Neural crest cell (in vitro differentiated cells): ENCODE data around the gene BRPF3. TPM values are rescaled to one million over a fixed set of nuclear protein-coding genes. Genes with fewer than 3 reads are reported as not detected.

Source experiments
- DNase-seq: peaks from one replicate; pipeline ENCODE4 v3.0.0; 2021; ENCODE audit warnings: low read depth, mixed read lengths, low spot score
- H3K27ac Mint-ChIP-seq: one replicate; pipeline ENCODE4 v1.8.0; 2021; ENCODE audit warnings: mild to moderate bottlenecking, mixed read lengths; ENCODE audit not compliant: unreplicated experiment
- H3K27me3 Mint-ChIP-seq: 2 replicates; pipeline ENCODE4 v1.8.0; 2021; ENCODE audit warnings: low read depth, mild to moderate bottlenecking, mixed read lengths
- H3K36me3 Mint-ChIP-seq: 2 replicates; pipeline ENCODE4 v1.8.0; 2021; ENCODE audit warnings: low read depth, mild to moderate bottlenecking, mixed read lengths
- H3K4me1 Mint-ChIP-seq: 2 replicates; pipeline ENCODE4 v1.8.0; 2021; ENCODE audit warnings: mixed read lengths
- H3K4me3 Mint-ChIP-seq: one replicate; pipeline ENCODE4 v1.8.0; 2021; ENCODE audit warnings: mild to moderate bottlenecking, mixed read lengths
- H3K9me3 Mint-ChIP-seq: 2 replicates; pipeline ENCODE4 v1.8.0; 2021; ENCODE audit warnings: mixed read lengths
- total RNA-seq: library from RNA; stranded (reverse); gene quantifications from 2 replicates; pipeline ENCODE4 v1.2.1, GENCODE V29; 2021
- TF ChIP-seq, protein P1 (sequence below): fragments of 200-600 bp; sonication (generic); conservative IDR thresholded peaks from 2 replicates; pipeline ENCODE4 v1.5.0; 2021; ENCODE audit warnings: antibody characterized with exemption, mild to moderate bottlenecking

The BRPF3 gene
- total RNA-seq, 1 donor from 2014 or later: 57.3 TPM

DNA sequence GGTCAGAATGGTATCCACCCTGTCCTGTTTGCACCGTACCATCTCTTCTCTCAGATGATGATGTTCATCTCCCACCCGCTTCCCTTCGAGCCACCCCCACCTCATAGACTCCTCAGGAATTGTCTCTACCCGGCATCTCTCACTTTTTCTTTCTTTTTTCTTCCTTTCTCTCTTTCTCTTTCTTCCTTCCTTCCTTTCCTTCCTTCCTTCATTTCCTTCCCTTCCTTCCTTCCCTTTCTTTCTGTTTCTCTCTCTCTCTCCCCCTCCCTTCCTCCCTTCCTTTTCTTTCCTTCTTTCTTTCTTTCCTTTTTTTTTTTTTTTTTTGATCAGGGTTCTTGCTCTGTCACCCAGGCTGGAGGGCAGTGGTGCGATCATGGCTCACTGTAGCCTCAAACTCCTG, 45.6 kb downstream of the BRPF3 start:
- TF ChIP-seq, protein P1, sequence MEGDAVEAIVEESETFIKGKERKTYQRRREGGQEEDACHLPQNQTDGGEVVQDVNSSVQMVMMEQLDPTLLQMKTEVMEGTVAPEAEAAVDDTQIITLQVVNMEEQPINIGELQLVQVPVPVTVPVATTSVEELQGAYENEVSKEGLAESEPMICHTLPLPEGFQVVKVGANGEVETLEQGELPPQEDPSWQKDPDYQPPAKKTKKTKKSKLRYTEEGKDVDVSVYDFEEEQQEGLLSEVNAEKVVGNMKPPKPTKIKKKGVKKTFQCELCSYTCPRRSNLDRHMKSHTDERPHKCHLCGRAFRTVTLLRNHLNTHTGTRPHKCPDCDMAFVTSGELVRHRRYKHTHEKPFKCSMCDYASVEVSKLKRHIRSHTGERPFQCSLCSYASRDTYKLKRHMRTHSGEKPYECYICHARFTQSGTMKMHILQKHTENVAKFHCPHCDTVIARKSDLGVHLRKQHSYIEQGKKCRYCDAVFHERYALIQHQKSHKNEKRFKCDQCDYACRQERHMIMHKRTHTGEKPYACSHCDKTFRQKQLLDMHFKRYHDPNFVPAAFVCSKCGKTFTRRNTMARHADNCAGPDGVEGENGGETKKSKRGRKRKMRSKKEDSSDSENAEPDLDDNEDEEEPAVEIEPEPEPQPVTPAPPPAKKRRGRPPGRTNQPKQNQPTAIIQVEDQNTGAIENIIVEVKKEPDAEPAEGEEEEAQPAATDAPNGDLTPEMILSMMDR: no peak
- Mint-ChIP-seq H3K4me3 (no peak overlapping the region), H3K4me1 (peaks cover 40% of the 10 kb centered on the region), H3K27me3 (no peaks in the 10 kb centered on the region), H3K36me3 (no peaks in the 10 kb centered on the region), H3K9me3 (no peaks in the 10 kb centered on the region), H3K27ac (no peak overlapping the region)
- no peak for DNase-seq

GRCh38 chr6:36242626-36243025, 46.1 kb downstream of the BRPF3 start:
- no peak for DNase-seq
- H3K27ac Mint-ChIP-seq: no peak overlapping the region
- no peaks in the 10 kb centered on the region for H3K36me3 Mint-ChIP-seq
- no peaks in the 10 kb centered on the region for H3K27me3 Mint-ChIP-seq
- no peaks in the 10 kb centered on the region for H3K9me3 Mint-ChIP-seq
- no peak overlapping the region for H3K4me3 Mint-ChIP-seq
- H3K4me1 Mint-ChIP-seq: peaks cover 45% of the 10 kb centered on the region
- TF ChIP-seq, protein P1: no peak

DNA sequence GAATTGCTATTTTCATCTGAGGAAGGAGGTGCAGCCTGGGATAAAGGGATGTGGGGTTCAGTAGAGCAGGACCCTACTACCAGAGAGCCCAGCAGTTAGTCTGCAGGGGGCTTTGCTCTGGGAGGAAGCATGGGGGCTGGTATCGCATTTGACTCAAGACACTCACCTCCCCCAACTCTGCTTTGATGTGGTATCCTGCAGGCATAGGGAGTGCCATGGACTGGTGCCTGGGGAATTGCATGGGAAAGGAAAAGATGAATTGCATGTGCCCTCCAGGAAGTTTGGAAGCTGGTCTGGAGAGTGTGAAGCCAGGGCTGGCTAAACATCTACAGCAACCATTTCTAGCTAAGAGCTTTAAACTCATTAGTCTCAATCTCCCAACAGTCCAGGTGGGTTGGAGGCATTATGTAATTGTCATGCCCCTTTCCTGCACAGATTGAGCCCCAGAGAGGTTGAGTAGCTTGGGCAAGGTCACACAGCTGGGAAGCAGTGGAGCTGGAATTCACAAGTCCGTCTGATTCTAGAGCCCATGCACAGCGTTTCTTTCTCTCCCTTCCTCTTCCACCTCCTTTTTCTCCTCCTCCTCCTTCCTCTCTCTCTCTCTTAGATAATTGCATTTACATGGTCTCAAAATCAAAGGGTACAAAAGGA, 47.1 kb downstream of the BRPF3 start:
- H3K4me3 Mint-ChIP-seq: no peak overlapping the region
- no peaks in the 10 kb centered on the region for H3K9me3 Mint-ChIP-seq
- H3K27ac Mint-ChIP-seq: no peak overlapping the region
- TF ChIP-seq, protein P1: no peak
- no peaks in the 10 kb centered on the region for H3K36me3 Mint-ChIP-seq
- no peak for DNase-seq
- H3K27me3 Mint-ChIP-seq: no peaks in the 10 kb centered on the region
- peaks cover 45% of the 10 kb centered on the region for H3K4me1 Mint-ChIP-seq

- TF ChIP-seq, protein P1: no peak
- H3K4me3 Mint-ChIP-seq: no peak overlapping the region
- H3K4me1 Mint-ChIP-seq: peaks cover 45% of the 10 kb centered on the region
- no peaks in the 10 kb centered on the region for H3K27me3 Mint-ChIP-seq
- DNase-seq: no peak
- no peak overlapping the region for H3K27ac Mint-ChIP-seq
- H3K9me3 Mint-ChIP-seq: no peaks in the 10 kb centered on the region
- no peaks in the 10 kb centered on the region for H3K36me3 Mint-ChIP-seq
These were observed 48.2 kb downstream of the BRPF3 start for GRCh38 chr6:36244641-36245280.

GRCh38 chr6:36245572-36246061, 49.1 kb downstream of the BRPF3 start:
- Mint-ChIP-seq H3K27ac (peak overlapping the region; percentile 85), H3K9me3 (no peaks in the 10 kb centered on the region), H3K4me1 (peaks cover 45% of the 10 kb centered on the region), H3K36me3 (no peaks in the 10 kb centered on the region), H3K27me3 (no peaks in the 10 kb centered on the region), H3K4me3 (no peak overlapping the region)
- TF ChIP-seq, protein P1: no peak
- DNase-seq: no peak
